Astrocyte (in vitro differentiated cells and primary cell): ENCODE measurements around the gene FOXE3.

Experiments used
- CTCF ChIP-seq: IDR thresholded peaks from 2 replicates; pipeline ENCODE4 v1.5.1; 2011; ENCODE audit warnings: low read depth, mild to moderate bottlenecking, inconsistent platforms, low read length, moderate library complexity; ENCODE audit not compliant: insufficient read depth
- EZH2 ChIP-seq: IDR thresholded peaks from 2 replicates; pipeline ENCODE4 v1.6.1; 2012; ENCODE audit warnings: mild to moderate bottlenecking, low read length, inconsistent platforms; ENCODE audit not compliant: insufficient read depth

DNA sequence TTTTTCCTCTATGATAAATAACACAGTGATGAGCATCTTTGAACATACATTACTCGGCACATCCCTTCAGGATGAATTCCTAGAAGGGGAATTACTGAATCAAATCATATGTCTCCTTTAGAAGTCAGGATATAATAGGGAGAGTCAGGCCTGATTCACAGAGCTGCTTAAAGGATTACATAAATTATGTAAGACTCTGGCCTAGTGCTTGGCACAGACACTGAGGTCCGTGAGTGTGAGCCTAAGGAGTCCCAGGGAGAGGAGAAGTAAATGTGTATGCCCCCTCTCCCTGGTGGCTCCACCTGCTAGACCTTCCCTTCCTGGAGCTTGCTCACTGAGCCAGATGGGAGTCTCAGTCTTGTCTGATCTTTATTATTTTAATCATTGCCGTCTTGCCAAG, 8.6 kb upstream of the FOXE3 start:
- TF ChIP-seq CTCF, result no peak
- TF ChIP-seq EZH2, result no peak
